ENCODE data around the gene ZNF324B. TPM values are rescaled to one million over a fixed set of nuclear protein-coding genes. Genes with fewer than 3 reads are reported as not detected.
A peak's percentile ranks its signal among the peaks of the same experiment; 100 is the strongest.

Gene ZNF324B
- polyA plus RNA-seq, 2 of the 4 experiments (the other 2 are of a cell fraction): 3.8 to 6.8 TPM

DNA sequence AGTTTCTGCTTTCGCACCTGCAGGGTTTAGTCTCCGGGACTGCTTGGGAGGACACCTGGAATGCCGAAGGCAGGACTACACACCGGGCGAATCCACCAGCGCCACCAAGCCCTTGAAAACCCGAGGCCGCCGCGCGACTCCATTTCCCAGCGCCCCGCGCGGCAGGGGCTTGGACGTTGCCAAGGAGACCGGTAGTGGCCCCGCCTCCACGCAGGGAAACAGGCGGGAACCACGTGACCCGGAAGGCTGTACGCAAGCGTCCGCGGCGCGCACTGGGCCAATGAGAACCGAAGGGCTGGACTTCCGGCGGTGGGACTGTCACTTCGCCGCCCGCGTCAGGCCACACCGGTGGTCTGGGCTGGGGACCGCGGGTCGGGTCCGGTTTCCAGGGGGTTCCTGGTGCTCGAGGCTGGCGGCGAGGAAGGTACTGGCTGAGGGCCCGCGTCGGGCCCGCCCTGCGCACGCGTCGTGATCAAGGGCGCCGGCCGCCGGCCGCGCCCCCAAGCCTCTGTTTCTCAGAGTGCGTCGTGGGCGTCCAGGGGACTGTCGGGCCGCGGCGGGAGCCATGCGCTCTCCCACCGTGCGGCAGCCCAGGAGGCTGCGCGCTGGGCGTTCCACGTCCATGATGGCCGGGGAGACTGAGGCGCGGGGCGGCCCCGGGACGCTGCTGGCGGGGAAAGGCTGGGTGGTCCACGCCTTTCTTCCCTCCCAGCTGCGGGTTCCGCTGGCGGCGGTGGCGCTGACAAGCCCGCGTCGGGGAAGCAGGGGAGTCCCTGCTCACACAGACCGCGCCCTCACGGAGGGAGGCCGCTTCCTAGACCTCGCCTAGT lies 15.6 kb downstream of the ZNF324B start, which contains the start of gene ZNF324 (continued):
- TF ChIP-seq REST (IDR thresholded peaks at IDR 0.05) (no peak), TFCP2L1 (CRISPR knock-in tag; IDR thresholded peaks at IDR 0.05) (no peak), E2F6 (IDR thresholded peaks at IDR 0.05; ENCODE audit: borderline replicate concordance, low read depth) (peak; percentile 48; the same call in 1 of the 2 replicates), RFX5 (IDR thresholded peaks at IDR 0.05) (0 out of 2 replicates have a peak, but pooled peaks have one; percentile 17), JUN (IDR thresholded peaks at IDR 0.05) (peak in 1 of 2 experiments; percentile 42; a peak in 2 of 5 replicates), JUNB (IDR thresholded peaks at IDR 0.05) (no peak)

- Histone ChIP-seq H3K27ac (no peak overlapping the region), H3K9me3 (no peaks in the 10 kb centered on the region), H3K4me3 (no peak overlapping the region), H3K4me1 (peaks cover 6% of the 10 kb centered on the region; the same call in 2 of the 3 replicates), H3K4me2 (peak overlapping the region; percentile 91)
- FAIRE-seq: no peak
- no peak for TF ChIP-seq ZFP36 (IDR thresholded peaks at IDR 0.05; ENCODE audit: borderline replicate concordance, partially characterized antibody)
- TF ChIP-seq SREBF2 (IDR thresholded peaks at IDR 0.05): no peak
- TF ChIP-seq HEYL (CRISPR knock-in tag; IDR thresholded peaks at IDR 0.05): no peak
- no peak for TF ChIP-seq ATOH8 (CRISPR knock-in tag; IDR thresholded peaks at IDR 0.05; ENCODE audit: low read depth)
- no peak for TF ChIP-seq PBX3 (IDR thresholded peaks at IDR 0.05)
- no peak for TF ChIP-seq NFE2L2 (conservative IDR thresholded peaks at IDR 0.05; ENCODE audit: low read length)
- TF ChIP-seq HOXB5 (CRISPR knock-in tag; IDR thresholded peaks at IDR 0.05): no peak
- no peak for TF ChIP-seq CBX8 (IDR thresholded peaks at IDR 0.05)
- no peak for TF ChIP-seq RCOR1 (IDR thresholded peaks at IDR 0.05; ENCODE audit: low read depth, low read length)
- TF ChIP-seq TFCP2L1 (CRISPR knock-in tag; IDR thresholded peaks at IDR 0.05): no peak
- no peak for TF ChIP-seq RNF2 (IDR thresholded peaks at IDR 0.05; ENCODE audit: borderline replicate concordance, low read depth)
- TF ChIP-seq POLR2AphosphoS2 (conservative IDR thresholded peaks at IDR 0.05; ENCODE audit: low read length): no peak
- TF ChIP-seq RFX5 (IDR thresholded peaks at IDR 0.05): no peak
- TF ChIP-seq MAFK (IDR thresholded peaks at IDR 0.05; ENCODE audit: partially characterized antibody): no peak
- TF ChIP-seq ESRRA (IDR thresholded peaks at IDR 0.05; ENCODE audit: borderline replicate concordance, low read length): no peak
- TF ChIP-seq BHLHE40 (IDR thresholded peaks at IDR 0.05; ENCODE audit: low read depth, low read length): no peak
- ATAC-seq: no peak
- WGBS (ENCODE audit: missing lambda C conversion rate): 44% methylated on average over 4 of the region's 5 CpGs
- no peak for DNase-seq (ENCODE audit: low read depth in 1 of 2, low spot score in 1 of 2)
- ChIA-PET CTCF (interaction anchor here (1.3 to 2.1 kb wide), 2 partner anchors 21 to 51 kb away, joined by 3 to 15 read pairs; partner anchors contain the start of gene ZBTB45), POLR2A (no interaction called here)
Measured at GRCh38 chr19:58468216-58468839, 16.9 kb downstream of the ZNF324B start.

Data from A549 (cell line).